ENCODE results near the gene KRT2. TPM values are rescaled to one million over a fixed set of nuclear protein-coding genes. Genes with fewer than 3 reads are reported as not detected.

The KRT2 gene
- total and polyA plus RNA-seq, 2 of the 8 experiments (the other 6 are each of a cell fraction or from before 2014, with no cell fraction given), result not detected

DNA sequence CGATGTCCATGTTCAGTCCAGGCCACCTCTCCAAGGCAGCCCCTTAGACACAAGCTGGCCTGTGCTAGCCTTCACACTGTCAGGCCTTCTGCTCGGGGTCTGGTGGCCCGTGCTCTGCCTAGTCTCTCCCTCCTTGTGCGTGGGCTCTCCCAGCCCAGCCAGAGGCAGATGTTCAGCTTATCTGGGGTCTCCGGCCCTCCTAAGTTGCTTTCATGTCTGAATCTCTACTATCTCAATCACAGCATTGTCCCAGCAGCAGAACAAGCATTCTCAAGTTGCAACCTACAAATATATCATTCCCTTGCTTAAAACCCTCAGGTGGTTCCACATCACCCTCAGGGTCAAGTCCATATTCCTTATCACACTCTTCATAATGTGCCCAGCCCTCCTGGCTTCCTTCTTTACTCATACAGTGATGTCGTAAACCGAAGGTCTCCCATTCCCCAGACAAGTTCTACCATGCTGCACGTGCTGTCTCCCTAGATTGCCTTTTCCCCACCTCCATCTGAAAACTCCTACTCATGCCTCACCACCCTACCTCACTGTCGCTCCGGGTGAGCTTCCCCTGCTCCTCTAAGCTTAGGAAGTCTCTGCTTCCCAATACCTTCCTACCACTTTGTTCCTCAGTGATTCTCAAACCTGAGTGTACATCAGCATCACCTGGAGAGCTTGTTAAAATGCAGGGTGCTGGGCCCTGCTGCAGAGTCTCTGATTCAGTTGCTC is 35.2 kb downstream of the KRT2 start:
- H3K4me1 ChIP-seq (replicated peaks in 1 of 4; ENCODE audit: control insufficient read depth in 3 of 4, insufficient read depth in 4 of 4, low read length in 3 of 4), result no peaks in the 10 kb centered on the region; a peak in 1 of 7 replicates
- CTCF ChIA-PET (ENCODE audit: partially characterized antibody), result interaction anchor here (1.0 to 2.8 kb wide), 6 partner anchors 34 to 371 kb away, joined by 3 to 8 read pairs (median 5); no protein-coding TSS in a partner anchor
- no peak overlapping the region for H2BK15ac ChIP-seq (ENCODE audit: low read length)
- H3K79me1 ChIP-seq (ENCODE audit: low read depth, low read length), result no peaks in the 10 kb centered on the region
- no peaks in the 10 kb centered on the region for H3K36me3 ChIP-seq (ENCODE audit: control insufficient read depth in 2 of 4, insufficient read depth in 4 of 4, low read length in 3 of 4)
- WGBS, 2 experiments (ENCODE audit: extremely low coverage in 1 of 2, insufficient coverage in 1 of 2, insufficient read length in 1 of 2, insufficient replicate concordance in 2 of 2, low coverage in 1 of 2, low lambda C conversion rate in 2 of 2, missing lambda C conversion rate in 1 of 2), result 90% methylated on average over 10 of the region's 10 CpGs; no CpG with 5 or more reads in 1 of the 2 experiments
- H4K20me1 ChIP-seq (replicated peaks in 1 of 2; ENCODE audit: control insufficient read depth in 1 of 2, insufficient read depth in 2 of 2, low read length in 2 of 2), result no peaks in the 10 kb centered on the region
- no peak overlapping the region for H3K4me3 ChIP-seq (ENCODE audit: extremely low read depth in 1 of 4, insufficient read depth in 2 of 4, low read depth in 3 of 4, low read length in 4 of 4)
- H3K4ac ChIP-seq (replicated peaks; ENCODE audit: insufficient read length, low read depth, low read length), result no peak overlapping the region
- no peak overlapping the region for H3K18ac ChIP-seq (ENCODE audit: extremely low read depth, low read length)
- H2BK120ac ChIP-seq (replicated peaks; ENCODE audit: low read depth, low read length), result no peak overlapping the region
- no peaks in the 10 kb centered on the region for H3K79me2 ChIP-seq (ENCODE audit: control insufficient read depth in 1 of 2, insufficient read depth in 2 of 2, low read length in 2 of 2)
- H3K4me2 ChIP-seq (ENCODE audit: insufficient read depth in 1 of 2, low read depth in 2 of 2, low read length in 2 of 2), result no peak overlapping the region
- H3K9ac ChIP-seq (replicated peaks in 1 of 4; ENCODE audit: extremely low read depth in 1 of 4, low read depth in 3 of 4, low read length in 3 of 4), result no peak overlapping the region
- POLR2A ChIA-PET (ENCODE audit: partially characterized antibody), result no interaction called here
- H4K8ac ChIP-seq (ENCODE audit: extremely low read depth, insufficient read depth, low read length), result no peak overlapping the region
- H3K14ac ChIP-seq (ENCODE audit: insufficient read length), result no peak overlapping the region
- H4K91ac ChIP-seq (replicated peaks; ENCODE audit: insufficient read length, low read length), result no peak overlapping the region
- no peak overlapping the region for H3K27ac ChIP-seq (ENCODE audit: low read depth, low read length)
- H2AK5ac ChIP-seq (ENCODE audit: low read depth, low read length), result no peak overlapping the region
- H3K23ac ChIP-seq (ENCODE audit: insufficient read length), result no peak overlapping the region
- H2AFZ ChIP-seq (ENCODE audit: low read length), result no peak overlapping the region
- no peak for FAIRE-seq
- H2BK20ac ChIP-seq (ENCODE audit: low read length), result no peak overlapping the region
- no peak overlapping the region for H4K5ac ChIP-seq (ENCODE audit: insufficient read length, low read depth, low read length)
- no peak overlapping the region for H2BK5ac ChIP-seq (ENCODE audit: low read depth, low read length)
- H3K9me3 ChIP-seq (ENCODE audit: insufficient read depth in 2 of 2, low read depth in 1 of 2, low read length in 1 of 2), result no peaks in the 10 kb centered on the region
- DNase-seq (ENCODE audit: low read depth in 1 of 2, low spot score in 2 of 2), result peak in 1 of 2 experiments; percentile 13
- H3K27me3 ChIP-seq (replicated peaks in 1 of 4; ENCODE audit: control insufficient read depth in 3 of 4, extremely low read depth in 1 of 4, insufficient read depth in 3 of 4, low read length in 3 of 4), result no peaks in the 10 kb centered on the region
- H3K23me2 ChIP-seq (ENCODE audit: low read depth, low read length), result no peaks in the 10 kb centered on the region
- H3K56ac ChIP-seq (replicated peaks; ENCODE audit: insufficient read length, low read depth, low read length), result no peak overlapping the region
- no peak overlapping the region for H2BK12ac ChIP-seq (ENCODE audit: low read depth, low read length)
